ES-I3 (cell line): Measurements from ENCODE around the gene GAA.

ENCODE experiments used
- H3K36me3 ChIP-seq: 2 replicates; pipeline ENCODE4 v1.6.1; 2013; ENCODE audit warnings: mild to moderate bottlenecking, low read length, control low read depth, moderate library complexity; ENCODE audit not compliant: insufficient read depth
- H3K4me1 ChIP-seq: 2 replicates; pipeline ENCODE4 v1.6.1; 2013; ENCODE audit warnings: mild to moderate bottlenecking, control low read depth, low read length; ENCODE audit not compliant: insufficient read depth
- H3K9ac ChIP-seq: 2 replicates; pipeline ENCODE4 v1.6.1; 2013; ENCODE audit warnings: low read depth, mild to moderate bottlenecking, low read length, moderate library complexity
- H3K9me3 ChIP-seq: 2 replicates; pipeline ENCODE4 v1.6.1; 2013; ENCODE audit warnings: mild to moderate bottlenecking, low read length, moderate library complexity; ENCODE audit not compliant: control insufficient read depth, insufficient read depth

The GAA gene

GRCh38 chr17:80104321-80104955 lies 3.1 kb downstream of the GAA start:
- Histone ChIP-seq H3K36me3 (no peaks in the 10 kb centered on the region; the same call in 1 of the 2 replicates), H3K9ac (no peak overlapping the region), H3K4me1 (peaks cover 5% of the 10 kb centered on the region), H3K9me3 (no peaks in the 10 kb centered on the region)

- Histone ChIP-seq H3K4me1 (peaks cover 5% of the 10 kb centered on the region), H3K36me3 (no peaks in the 10 kb centered on the region; the same call in 1 of the 2 replicates), H3K9me3 (no peaks in the 10 kb centered on the region), H3K9ac (no peak overlapping the region)
Observed at GRCh38 chr17:80104956-80105375, 3.6 kb downstream of the GAA start.

GRCh38 chr17:80105762-80106161 lies 4.4 kb downstream of the GAA start:
- no peak overlapping the region for H3K9ac ChIP-seq
- peaks cover 5% of the 10 kb centered on the region for H3K4me1 ChIP-seq
- H3K36me3 ChIP-seq: no peaks in the 10 kb centered on the region; the same call in 1 of the 2 replicates

GRCh38 chr17:80106176-80106575 lies 4.8 kb downstream of the GAA start:
- H3K36me3 ChIP-seq: no peaks in the 10 kb centered on the region; the same call in 1 of the 2 replicates

More at GRCh38 chr17:80105762-80106161, 4.4 kb downstream of the GAA start:
- H3K9me3 ChIP-seq: no peaks in the 10 kb centered on the region

GRCh38 chr17:80106751-80107150 lies 5.4 kb downstream of the GAA start:
- peaks cover 5% of the 10 kb centered on the region for H3K4me1 ChIP-seq
- H3K9ac ChIP-seq: no peak overlapping the region
- no peaks in the 10 kb centered on the region for H3K9me3 ChIP-seq
- H3K36me3 ChIP-seq: no peaks in the 10 kb centered on the region; the same call in 1 of the 2 replicates

More at GRCh38 chr17:80106176-80106575, 4.8 kb downstream of the GAA start:
- Histone ChIP-seq H3K4me1 (peaks cover 5% of the 10 kb centered on the region), H3K9me3 (no peaks in the 10 kb centered on the region), H3K9ac (no peak overlapping the region)

GRCh38 chr17:80107231-80108021 lies 6.0 kb downstream of the GAA start:
- no peak overlapping the region for H3K9ac ChIP-seq
- H3K9me3 ChIP-seq: no peaks in the 10 kb centered on the region
- no peaks in the 10 kb centered on the region; the same call in 1 of the 2 replicates for H3K36me3 ChIP-seq
- H3K4me1 ChIP-seq: peaks cover 2% of the 10 kb centered on the region

GRCh38 chr17:80108036-80108971 lies 6.9 kb downstream of the GAA start:
- Histone ChIP-seq H3K4me1 (no peaks in the 10 kb centered on the region; the same call in 1 of the 2 replicates), H3K9me3 (no peaks in the 10 kb centered on the region), H3K9ac (no peak overlapping the region), H3K36me3 (no peaks in the 10 kb centered on the region; the same call in 1 of the 2 replicates)

GRCh38 chr17:80109066-80109660 lies 7.8 kb downstream of the GAA start:
- no peaks in the 10 kb centered on the region; the same call in 1 of the 2 replicates for H3K36me3 ChIP-seq
- no peaks in the 10 kb centered on the region; the same call in 1 of the 2 replicates for H3K4me1 ChIP-seq

GRCh38 chr17:80109713-80110446 lies 8.5 kb downstream of the GAA start:
- Histone ChIP-seq H3K9me3 (no peaks in the 10 kb centered on the region), H3K4me1 (no peaks in the 10 kb centered on the region; the same call in 1 of the 2 replicates), H3K9ac (no peak overlapping the region), H3K36me3 (no peaks in the 10 kb centered on the region; the same call in 1 of the 2 replicates)

More at GRCh38 chr17:80109066-80109660, 7.8 kb downstream of the GAA start:
- H3K9me3 ChIP-seq: no peaks in the 10 kb centered on the region
- no peak overlapping the region for H3K9ac ChIP-seq

GRCh38 chr17:80110447-80110812 lies 9.0 kb downstream of the GAA start:
- H3K4me1 ChIP-seq: no peaks in the 10 kb centered on the region; the same call in 1 of the 2 replicates
- no peaks in the 10 kb centered on the region; the same call in 1 of the 2 replicates for H3K36me3 ChIP-seq

GRCh38 chr17:80110927-80111701 lies 9.7 kb downstream of the GAA start:
- peaks cover 3% of the 10 kb centered on the region; the same call in 1 of the 2 replicates for H3K36me3 ChIP-seq
- no peaks in the 10 kb centered on the region; the same call in 1 of the 2 replicates for H3K4me1 ChIP-seq
- H3K9me3 ChIP-seq: no peaks in the 10 kb centered on the region
- no peak overlapping the region for H3K9ac ChIP-seq

More at GRCh38 chr17:80110447-80110812, 9.0 kb downstream of the GAA start:
- Histone ChIP-seq H3K9ac (no peak overlapping the region), H3K9me3 (no peaks in the 10 kb centered on the region)

- Histone ChIP-seq H3K9ac (no peak overlapping the region), H3K4me1 (no peaks in the 10 kb centered on the region; the same call in 1 of the 2 replicates)
Observed at GRCh38 chr17:80111702-80112470, 10.5 kb downstream of the GAA start.

More at GRCh38 chr17:80111702-80112470, 10.5 kb downstream of the GAA start:
- peaks cover 3% of the 10 kb centered on the region; the same call in 1 of the 2 replicates for H3K36me3 ChIP-seq
- no peaks in the 10 kb centered on the region for H3K9me3 ChIP-seq
